NB4 (cell line): ENCODE results near the gene CTCFL.

Source experiments
- CTCF ChIP-seq: IDR thresholded peaks from one replicate; pipeline ENCODE4 v1.5.1; 2012; ENCODE audit warnings: low read depth, low read length
- POLR2A ChIP-seq: IDR thresholded peaks from 2 replicates; pipeline ENCODE4 v1.6.1; 2011; ENCODE audit warnings: mild to moderate bottlenecking; ENCODE audit not compliant: insufficient read length; ENCODE audit errors: extremely low read depth

- TF ChIP-seq CTCF = no peak
- no peak for TF ChIP-seq POLR2A
Observed at GRCh38 chr20:57507477-57507876, 17.5 kb downstream of the CTCFL start.
